ENCODE data around the gene CEACAM7. TPM values are rescaled to one million over a fixed set of nuclear protein-coding genes. Genes with fewer than 3 reads are reported as not detected.

The CEACAM7 gene
- total RNA-seq, 5 donors from 2014 or later (not counting 1 experiment from before 2014, with no cell fraction given) = not detected

DNA sequence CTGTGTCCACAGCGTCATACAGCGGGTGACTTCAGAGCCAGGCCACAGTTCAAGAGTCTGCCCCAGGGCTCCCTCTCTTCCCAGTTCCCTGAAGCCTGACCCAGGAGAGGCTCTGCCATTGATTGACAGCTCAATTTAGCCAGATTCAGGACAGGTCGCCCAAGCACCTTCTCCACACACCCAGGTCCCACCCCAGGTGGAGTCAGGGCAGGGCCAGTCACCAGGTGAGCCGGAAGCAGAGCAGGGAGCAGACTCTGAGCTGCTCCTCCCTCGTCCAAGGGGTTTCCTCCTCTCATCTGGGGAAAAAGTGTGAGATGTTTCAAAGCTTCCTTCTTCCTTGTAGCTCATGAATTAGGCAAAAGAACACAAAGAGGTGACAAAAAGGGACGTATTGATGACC is 5.6 kb downstream of the CEACAM7 start:
- no peak overlapping the region for H3K4me3 ChIP-seq (ENCODE audit: control insufficient read depth in 1 of 2, extremely low read depth in 1 of 2, low read length in 1 of 2)
- ChIA-PET CTCF (interaction anchor here in 1 of 2 donors (0.7 kb wide), 1 partner anchor 36 kb away, joined by 4 read pairs; no protein-coding TSS in a partner anchor), POLR2A (no interaction called here)
- peaks cover 37 to 49% of the 10 kb centered on the region in 2 donors for H3K27me3 Mint-ChIP-seq
- H3K4me1 ChIP-seq (ENCODE audit: control insufficient read depth in 1 of 2, extremely low read depth in 1 of 2, insufficient read depth in 2 of 2, low read length in 2 of 2) = no peaks in the 10 kb centered on the region
- H3K36me3 Mint-ChIP-seq = no peaks in the 10 kb centered on the region
- no peak overlapping the region for H3K27ac Mint-ChIP-seq
- DNase-seq = no peak
- H3K27ac ChIP-seq (ENCODE audit: low read length) = no peak overlapping the region
- ATAC-seq (replicated peaks in 1 of 4) = no peak
- H3K9me3 ChIP-seq = no peaks in the 10 kb centered on the region
- H3K4me1 Mint-ChIP-seq = no peaks in the 10 kb centered on the region
- WGBS (ENCODE audit: insufficient coverage) = 50% methylated on average over 2 of the region's 6 CpGs
- no peak overlapping the region for H3K4me3 Mint-ChIP-seq
- H3K9me3 Mint-ChIP-seq = no peaks in the 10 kb centered on the region
- no peaks in the 10 kb centered on the region for H3K36me3 ChIP-seq (ENCODE audit: control insufficient read depth in 2 of 2, extremely low read depth in 1 of 2, insufficient read depth in 1 of 2, low read length in 1 of 2)
- H3K27me3 ChIP-seq (replicated peaks in 1 of 2; ENCODE audit: control insufficient read depth in 2 of 2, extremely low read depth in 1 of 2, insufficient read depth in 2 of 2, low read length in 1 of 2) = peaks cover 0 to 28% of the 10 kb centered on the region in 2 experiments

GRCh38 chr19:41671486-41671885 is 16.6 kb downstream of the CEACAM7 start:
- H3K9me3 Mint-ChIP-seq = peaks cover 0 to 9% (median 9%) of the 10 kb centered on the region in 3 donors
- H3K27me3 ChIP-seq (replicated peaks in 1 of 2; ENCODE audit: control insufficient read depth in 2 of 2, extremely low read depth in 1 of 2, insufficient read depth in 2 of 2, low read length in 1 of 2) = peaks cover 0 to 7% of the 10 kb centered on the region in 2 experiments
- no peaks in the 10 kb centered on the region for H3K9me3 ChIP-seq
- ChIA-PET CTCF (no interaction called here), POLR2A (no interaction called here)
- no peaks in the 10 kb centered on the region for H3K36me3 ChIP-seq (ENCODE audit: control insufficient read depth in 2 of 2, extremely low read depth in 1 of 2, insufficient read depth in 1 of 2, low read length in 1 of 2)
- WGBS (ENCODE audit: insufficient coverage) = 90% methylated on average over 2 of the region's 5 CpGs
- no peak overlapping the region for H3K4me3 ChIP-seq (ENCODE audit: control insufficient read depth in 1 of 2, extremely low read depth in 1 of 2, low read length in 1 of 2)
- no peaks in the 10 kb centered on the region for H3K36me3 Mint-ChIP-seq
- no peaks in the 10 kb centered on the region for H3K4me1 Mint-ChIP-seq
- H3K4me3 Mint-ChIP-seq = no peak overlapping the region
- no peak for DNase-seq
- no peak for ATAC-seq (replicated peaks in 1 of 4)
- H3K27me3 Mint-ChIP-seq = peaks cover 62 to 68% of the 10 kb centered on the region in 2 donors
- no peak overlapping the region for H3K27ac ChIP-seq (ENCODE audit: low read length)
- H3K27ac Mint-ChIP-seq = no peak overlapping the region
- H3K4me1 ChIP-seq (ENCODE audit: control insufficient read depth in 1 of 2, extremely low read depth in 1 of 2, insufficient read depth in 2 of 2, low read length in 2 of 2) = no peaks in the 10 kb centered on the region

DNA sequence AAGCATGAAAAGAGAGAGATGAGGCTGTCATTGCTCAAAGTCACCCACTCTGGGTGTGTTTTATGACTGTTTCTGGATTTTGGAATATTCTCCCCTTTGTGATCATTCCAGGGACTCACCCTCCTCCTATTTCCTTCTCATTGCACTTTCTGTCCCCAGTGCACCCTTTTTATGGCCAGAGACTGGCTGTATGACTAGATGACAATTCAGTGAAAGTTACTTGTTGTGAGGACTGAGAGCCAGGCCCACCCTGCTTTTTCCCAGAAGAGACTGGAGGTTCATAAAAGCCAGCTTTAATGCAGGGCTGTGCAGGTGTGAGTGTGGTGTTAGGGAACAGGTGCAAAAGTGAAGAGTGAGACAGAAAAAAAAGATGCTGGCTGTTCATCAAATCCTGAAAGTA is 17.3 kb downstream of the CEACAM7 start:
- H3K27me3 ChIP-seq (replicated peaks in 1 of 2; ENCODE audit: control insufficient read depth in 2 of 2, extremely low read depth in 1 of 2, insufficient read depth in 2 of 2, low read length in 1 of 2) = peaks cover 0 to 7% of the 10 kb centered on the region in 2 experiments
- no peak overlapping the region for H3K27ac ChIP-seq (ENCODE audit: low read length)
- peaks cover 0 to 15% (median 13%) of the 10 kb centered on the region in 3 donors for H3K9me3 Mint-ChIP-seq
- ATAC-seq (replicated peaks in 1 of 4) (no peak), DNase-seq (no peak)
- H3K4me3 ChIP-seq (ENCODE audit: control insufficient read depth in 1 of 2, extremely low read depth in 1 of 2, low read length in 1 of 2) = no peak overlapping the region
- H3K27ac Mint-ChIP-seq = peak overlapping the region in 1 of 2 donors; percentile 17
- H3K36me3 ChIP-seq (ENCODE audit: control insufficient read depth in 2 of 2, extremely low read depth in 1 of 2, insufficient read depth in 1 of 2, low read length in 1 of 2) = no peaks in the 10 kb centered on the region
- H3K4me1 Mint-ChIP-seq = no peaks in the 10 kb centered on the region
- POLR2A ChIA-PET = no interaction called here
- no peaks in the 10 kb centered on the region for H3K4me1 ChIP-seq (ENCODE audit: control insufficient read depth in 1 of 2, extremely low read depth in 1 of 2, insufficient read depth in 2 of 2, low read length in 2 of 2)
- CTCF ChIA-PET = no interaction called here
- no peaks in the 10 kb centered on the region for H3K36me3 Mint-ChIP-seq
- H3K27me3 Mint-ChIP-seq = peaks cover 61 to 67% of the 10 kb centered on the region in 2 donors
- no peak overlapping the region for H3K4me3 Mint-ChIP-seq
- no peaks in the 10 kb centered on the region for H3K9me3 ChIP-seq

GRCh38 chr19:41668315-41668714 is 19.8 kb downstream of the CEACAM7 start:
- ATAC-seq (replicated peaks in 1 of 4) = no peak
- H3K4me1 ChIP-seq (ENCODE audit: control insufficient read depth in 1 of 2, extremely low read depth in 1 of 2, insufficient read depth in 2 of 2, low read length in 2 of 2) = no peaks in the 10 kb centered on the region
- no peak overlapping the region for H3K27ac ChIP-seq (ENCODE audit: low read length)
- H3K4me3 ChIP-seq (ENCODE audit: control insufficient read depth in 1 of 2, extremely low read depth in 1 of 2, low read length in 1 of 2) = no peak overlapping the region
- CTCF ChIA-PET = no interaction called here
- H3K36me3 ChIP-seq (ENCODE audit: control insufficient read depth in 2 of 2, extremely low read depth in 1 of 2, insufficient read depth in 1 of 2, low read length in 1 of 2) = no peaks in the 10 kb centered on the region
- Mint-ChIP-seq H3K4me3 (no peak overlapping the region), H3K36me3 (no peaks in the 10 kb centered on the region), H3K4me1 (no peaks in the 10 kb centered on the region), H3K9me3 (peaks cover 8 to 35% (median 25%) of the 10 kb centered on the region in 3 donors), H3K27me3 (peaks cover 49 to 61% of the 10 kb centered on the region in 2 donors), H3K27ac (no peak overlapping the region)
- no CpG with 5 or more reads among the region's 1 CpG for WGBS (ENCODE audit: insufficient coverage)
- H3K27me3 ChIP-seq (replicated peaks in 1 of 2; ENCODE audit: control insufficient read depth in 2 of 2, extremely low read depth in 1 of 2, insufficient read depth in 2 of 2, low read length in 1 of 2) = peaks cover 0 to 7% of the 10 kb centered on the region in 2 experiments
- H3K9me3 ChIP-seq = no peaks in the 10 kb centered on the region
- POLR2A ChIA-PET = no interaction called here
- no peak for DNase-seq

- Mint-ChIP-seq H3K36me3 (no peaks in the 10 kb centered on the region), H3K27ac (no peak overlapping the region), H3K27me3 (peaks cover 45 to 56% of the 10 kb centered on the region in 2 donors), H3K4me1 (no peaks in the 10 kb centered on the region), H3K4me3 (no peak overlapping the region), H3K9me3 (peaks cover 8 to 47% (median 25%) of the 10 kb centered on the region in 3 donors)
- ChIA-PET POLR2A (no interaction called here), CTCF (interaction anchor here in 1 of 2 donors (0.6 kb wide), 1 partner anchor 1047 kb away, joined by 3 read pairs; no protein-coding TSS in a partner anchor)
- peaks cover 3% of the 10 kb centered on the region in 2 experiments for H3K27me3 ChIP-seq (replicated peaks in 1 of 2; ENCODE audit: control insufficient read depth in 2 of 2, extremely low read depth in 1 of 2, insufficient read depth in 2 of 2, low read length in 1 of 2)
- H3K4me1 ChIP-seq (ENCODE audit: control insufficient read depth in 1 of 2, extremely low read depth in 1 of 2, insufficient read depth in 2 of 2, low read length in 2 of 2) = no peaks in the 10 kb centered on the region
- WGBS (ENCODE audit: insufficient coverage) = 81% methylated on average over 2 of the region's 2 CpGs
- DNase-seq (no peak), ATAC-seq (replicated peaks in 1 of 4) (no peak)
- no peaks in the 10 kb centered on the region for H3K9me3 ChIP-seq
- no peaks in the 10 kb centered on the region for H3K36me3 ChIP-seq (ENCODE audit: control insufficient read depth in 2 of 2, extremely low read depth in 1 of 2, insufficient read depth in 1 of 2, low read length in 1 of 2)
- no peak overlapping the region for H3K4me3 ChIP-seq (ENCODE audit: control insufficient read depth in 1 of 2, extremely low read depth in 1 of 2, low read length in 1 of 2)
- H3K27ac ChIP-seq (ENCODE audit: low read length) = no peak overlapping the region
Measured at GRCh38 chr19:41666075-41666474, 22.0 kb downstream of the CEACAM7 start.

- peak in 3 of 4 experiments; percentile 29 to 61 (median 38) for ATAC-seq (replicated peaks in 1 of 4)
- POLR2A ChIA-PET = no interaction called here
- H3K36me3 ChIP-seq (ENCODE audit: control insufficient read depth in 2 of 2, extremely low read depth in 1 of 2, insufficient read depth in 1 of 2, low read length in 1 of 2) = no peaks in the 10 kb centered on the region
Measured at GRCh38 chr19:41657157-41657556, 30.9 kb downstream of the CEACAM7 start.

More at GRCh38 chr19:41657157-41657556, 30.9 kb downstream of the CEACAM7 start:
- H3K27me3 ChIP-seq (replicated peaks in 1 of 2; ENCODE audit: control insufficient read depth in 2 of 2, extremely low read depth in 1 of 2, insufficient read depth in 2 of 2, low read length in 1 of 2) = peaks cover 7 to 13% of the 10 kb centered on the region in 2 experiments
- H3K4me3 Mint-ChIP-seq = peak overlapping the region in 1 of 3 donors; percentile 22
- peak overlapping the region; percentile 81 for H3K27ac ChIP-seq (ENCODE audit: low read length)
- CTCF ChIA-PET = interaction anchor here in 1 of 2 donors (0.6 kb wide), 3 partner anchors 10 to 50 kb away, joined by 3 to 4 read pairs (median 3); no protein-coding TSS in a partner anchor
- peak overlapping the region in 1 of 2 donors; percentile 73 for H3K27ac Mint-ChIP-seq
- 33% methylated on average over 1 of the region's 2 CpGs for WGBS (ENCODE audit: insufficient coverage)
- H3K4me1 Mint-ChIP-seq = peaks cover 9 to 21% (median 18%) of the 10 kb centered on the region in 3 donors
- peak in 16 of 35 experiments; percentile 9 to 52 (median 14) for DNase-seq
- H3K36me3 Mint-ChIP-seq = peaks cover 11% of the 10 kb centered on the region
- H3K9me3 Mint-ChIP-seq = peaks cover 0 to 30% (median 10%) of the 10 kb centered on the region in 3 donors
- H3K27me3 Mint-ChIP-seq = peaks cover 57 to 60% of the 10 kb centered on the region in 2 donors
- H3K4me3 ChIP-seq (ENCODE audit: control insufficient read depth in 1 of 2, extremely low read depth in 1 of 2, low read length in 1 of 2) = no peak overlapping the region
- peaks cover 2 to 12% of the 10 kb centered on the region in 2 experiments for H3K4me1 ChIP-seq (ENCODE audit: control insufficient read depth in 1 of 2, extremely low read depth in 1 of 2, insufficient read depth in 2 of 2, low read length in 2 of 2)
- no peaks in the 10 kb centered on the region for H3K9me3 ChIP-seq

Measured in T-cell (primary cell).